ENCODE data around the gene LGALS9C. TPM values are rescaled to one million over a fixed set of nuclear protein-coding genes. Genes with fewer than 3 reads are reported as not detected.
"Not testable (repeated sequence)": the region's sequence is repeated elsewhere in the genome, so short reads cannot be mapped to it uniquely, and the experiment has no call there.

Gene LGALS9C
- polyA plus RNA-seq, 1 experiment, result 0.15 TPM

DNA sequence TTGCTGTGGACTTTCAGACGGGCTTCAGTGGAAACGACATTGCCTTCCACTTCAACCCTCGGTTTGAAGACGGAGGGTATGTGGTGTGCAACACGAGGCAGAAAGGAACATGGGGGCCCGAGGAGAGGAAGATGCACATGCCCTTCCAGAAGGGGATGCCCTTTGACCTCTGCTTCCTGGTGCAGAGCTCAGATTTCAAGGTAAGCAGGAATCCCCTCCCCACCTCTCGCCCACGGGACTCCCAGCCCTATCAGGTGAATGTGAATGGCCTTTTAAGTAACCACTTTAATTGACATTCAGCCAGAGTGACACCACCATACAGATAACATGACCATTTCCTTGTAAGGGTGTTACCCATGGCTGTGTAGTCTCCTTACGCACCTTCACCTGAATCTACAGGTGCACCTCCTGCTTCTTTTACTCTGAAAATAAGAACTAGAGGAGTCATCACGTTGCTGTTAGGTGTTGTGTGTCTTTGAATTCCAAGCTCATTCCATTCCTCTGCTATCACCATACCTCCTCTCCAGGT lies 9.4 kb downstream of the LGALS9C start:
- DNase-seq (ENCODE audit: low read depth); H3K4me3 ChIP-seq (ENCODE audit: low read depth, low read length); H3K36me3 ChIP-seq (ENCODE audit: control insufficient read depth, insufficient read depth, low read length); POLR2A ChIA-PET; CTCF ChIA-PET; H3K27me3 ChIP-seq (ENCODE audit: control insufficient read depth, insufficient read depth, low read length): not testable (repeated sequence)

DNA sequence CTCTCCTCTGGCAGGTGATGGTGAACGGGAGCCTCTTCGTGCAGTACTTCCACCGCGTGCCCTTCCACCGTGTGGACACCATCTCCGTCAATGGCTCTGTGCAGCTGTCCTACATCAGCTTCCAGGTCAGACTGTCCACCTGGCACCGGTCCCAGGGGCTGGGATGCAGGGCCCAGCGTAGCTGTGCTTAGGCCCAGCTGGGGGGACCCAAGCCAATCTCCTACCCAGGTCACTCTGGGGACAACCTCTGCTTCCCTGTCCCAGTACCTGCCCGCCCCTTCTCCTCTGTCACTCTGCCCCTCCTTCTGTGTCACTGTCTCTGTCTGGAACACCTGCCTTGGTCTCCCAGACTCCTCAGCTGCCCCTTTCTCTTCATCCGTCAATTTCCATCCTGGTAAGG lies 11.0 kb downstream of the LGALS9C start:
- DNase-seq (ENCODE audit: low read depth); POLR2A ChIA-PET: not testable (repeated sequence)

DNA sequence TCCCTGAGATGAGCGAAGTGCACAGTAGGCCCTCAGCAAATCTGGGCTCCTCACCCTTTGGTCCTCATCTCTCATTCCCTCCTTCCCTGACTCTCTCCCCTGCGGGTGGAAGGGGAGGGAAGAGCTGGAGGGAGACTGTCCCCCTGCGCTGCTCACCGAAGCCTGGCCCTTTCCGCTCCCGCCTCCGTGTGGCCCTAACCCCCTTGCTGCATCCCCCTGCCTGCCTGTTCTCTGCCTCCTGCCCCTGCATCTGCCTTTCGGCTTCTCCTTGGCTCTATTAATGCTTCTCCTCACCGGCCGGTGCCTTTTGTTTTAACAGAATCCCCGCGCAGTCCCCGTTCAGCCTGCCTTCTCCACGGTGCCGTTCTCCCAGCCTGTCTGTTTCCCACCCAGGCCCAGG lies 12.0 kb downstream of the LGALS9C start:
- DNase-seq (ENCODE audit: low read depth); H3K4me3 ChIP-seq (ENCODE audit: low read depth, low read length); H3K27me3 ChIP-seq (ENCODE audit: control insufficient read depth, insufficient read depth, low read length); POLR2A ChIA-PET; CTCF ChIA-PET; H3K36me3 ChIP-seq (ENCODE audit: control insufficient read depth, insufficient read depth, low read length): not testable (repeated sequence)

More for the DNA sequence above, 11.0 kb downstream of the LGALS9C start:
- H3K27me3 ChIP-seq (ENCODE audit: control insufficient read depth, insufficient read depth, low read length); H3K4me3 ChIP-seq (ENCODE audit: low read depth, low read length); CTCF ChIA-PET; H3K36me3 ChIP-seq (ENCODE audit: control insufficient read depth, insufficient read depth, low read length): not testable (repeated sequence)

DNA sequence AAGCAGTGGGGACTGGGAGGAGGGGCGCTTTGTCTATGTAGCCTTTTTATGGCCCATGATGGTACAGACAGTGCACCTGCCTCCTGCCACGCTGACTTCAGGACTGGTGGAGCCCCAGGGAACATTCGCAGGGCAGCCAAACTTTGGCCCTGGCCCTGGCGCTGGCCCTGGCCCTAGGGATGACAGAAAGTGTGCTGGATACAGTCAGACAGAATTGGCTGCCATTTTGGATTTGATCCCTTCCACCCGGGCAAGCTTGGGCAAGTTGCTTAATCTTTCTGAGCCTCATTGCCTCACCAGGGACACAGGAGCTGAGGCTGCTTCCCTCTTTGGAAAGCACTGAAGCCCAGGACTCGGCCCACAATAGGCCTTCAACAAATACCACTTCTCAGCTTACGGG lies 13.4 kb downstream of the LGALS9C start:
- H3K36me3 ChIP-seq (ENCODE audit: control insufficient read depth, insufficient read depth, low read length); CTCF ChIA-PET; DNase-seq (ENCODE audit: low read depth); POLR2A ChIA-PET; H3K4me3 ChIP-seq (ENCODE audit: low read depth, low read length); H3K27me3 ChIP-seq (ENCODE audit: control insufficient read depth, insufficient read depth, low read length): not testable (repeated sequence)

DNA sequence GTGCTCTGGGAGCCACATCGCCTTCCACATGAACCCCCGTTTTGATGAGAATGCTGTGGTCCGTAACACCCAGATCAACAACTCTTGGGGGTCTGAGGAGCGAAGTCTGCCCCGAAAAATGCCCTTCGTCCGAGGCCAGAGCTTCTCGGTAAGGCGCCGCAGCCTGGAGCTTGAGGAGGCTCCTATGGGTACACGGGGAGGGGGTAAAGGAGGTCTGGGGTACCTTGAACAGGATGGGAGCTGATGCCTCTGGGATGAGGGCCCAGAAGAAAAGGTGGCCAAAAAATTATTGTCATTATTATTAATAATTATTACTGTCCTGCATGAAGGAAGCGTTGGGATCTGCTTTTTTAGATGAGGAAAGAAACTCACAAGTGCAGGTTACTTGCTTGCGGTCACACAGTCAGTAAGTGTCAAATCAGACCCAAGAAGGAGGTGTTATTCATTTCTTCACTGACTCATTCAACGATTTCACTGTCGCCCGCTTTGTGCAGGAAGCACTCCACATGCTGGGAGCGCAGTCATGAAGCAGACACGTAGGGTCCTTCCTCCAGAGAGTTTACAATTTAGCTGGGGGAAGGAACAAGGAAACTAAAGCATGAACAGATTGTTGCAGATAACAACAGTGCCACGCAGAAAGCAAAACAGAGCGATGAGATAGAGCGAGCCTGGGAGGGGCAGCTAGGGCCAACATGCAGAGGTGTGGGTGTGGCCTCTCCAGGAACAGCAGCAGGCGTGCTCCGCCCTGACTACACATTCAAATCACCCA lies 16.3 kb downstream of the LGALS9C start:
- H3K4me3 ChIP-seq (ENCODE audit: low read depth, low read length); H3K27me3 ChIP-seq (ENCODE audit: control insufficient read depth, insufficient read depth, low read length); CTCF ChIA-PET; DNase-seq (ENCODE audit: low read depth); H3K36me3 ChIP-seq (ENCODE audit: control insufficient read depth, insufficient read depth, low read length); POLR2A ChIA-PET: not testable (repeated sequence)

DNA sequence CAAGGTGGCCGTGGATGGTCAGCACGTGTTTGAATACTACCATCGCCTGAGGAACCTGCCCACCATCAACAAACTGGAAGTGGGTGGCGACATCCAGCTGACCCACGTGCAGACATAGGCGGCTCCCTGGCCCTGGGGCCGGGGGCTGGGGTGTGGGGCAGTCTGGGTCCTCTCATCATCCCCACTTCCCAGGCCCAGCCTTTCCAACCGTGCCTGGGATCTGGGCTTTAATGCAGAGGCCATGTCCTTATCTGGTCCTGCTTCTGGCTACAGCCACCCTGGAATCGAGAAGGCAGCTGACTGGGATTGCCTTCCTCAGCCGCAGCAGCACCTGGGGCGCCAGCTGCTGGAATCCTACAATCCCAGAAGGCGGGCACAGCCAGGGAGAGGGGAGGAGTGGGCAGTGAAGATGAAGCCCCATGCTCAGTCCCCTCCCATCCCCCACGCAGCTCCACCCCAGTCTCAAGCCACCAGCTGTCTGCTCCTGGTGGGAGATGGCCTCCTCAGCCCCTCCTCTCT lies 17.7 kb downstream of the LGALS9C start:
- DNase-seq (ENCODE audit: low read depth); H3K36me3 ChIP-seq (ENCODE audit: control insufficient read depth, insufficient read depth, low read length); CTCF ChIA-PET; H3K4me3 ChIP-seq (ENCODE audit: low read depth, low read length); H3K27me3 ChIP-seq (ENCODE audit: control insufficient read depth, insufficient read depth, low read length); POLR2A ChIA-PET: not testable (repeated sequence)

DNA sequence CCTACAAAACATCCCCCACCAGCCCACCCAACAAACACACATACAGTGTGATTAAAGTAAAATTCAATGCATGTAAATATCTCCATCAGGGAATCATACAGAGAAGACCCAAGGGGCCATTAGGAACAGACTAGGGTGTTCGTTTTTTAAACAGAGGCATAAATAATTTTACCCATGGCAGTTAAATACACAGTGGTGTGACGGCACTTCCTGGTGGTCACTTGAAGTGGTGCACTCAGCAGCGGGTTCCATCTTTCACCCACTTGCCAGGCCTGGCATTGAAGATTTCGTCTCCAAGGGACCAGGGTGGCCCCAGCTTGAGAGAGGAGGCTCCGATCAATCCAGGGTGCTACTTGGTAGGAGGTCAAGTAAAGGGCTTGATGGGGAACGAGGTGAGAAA lies 20.5 kb downstream of the LGALS9C start:
- H3K27me3 ChIP-seq (ENCODE audit: control insufficient read depth, insufficient read depth, low read length); DNase-seq (ENCODE audit: low read depth); H3K36me3 ChIP-seq (ENCODE audit: control insufficient read depth, insufficient read depth, low read length); POLR2A ChIA-PET; H3K4me3 ChIP-seq (ENCODE audit: low read depth, low read length): not testable (repeated sequence)
- CTCF ChIA-PET, result interaction anchor here (1.2 kb wide), 1 partner anchor 176 kb away, joined by 14 read pairs; no protein-coding TSS in a partner anchor
- TF ChIP-seq, protein P1, sequence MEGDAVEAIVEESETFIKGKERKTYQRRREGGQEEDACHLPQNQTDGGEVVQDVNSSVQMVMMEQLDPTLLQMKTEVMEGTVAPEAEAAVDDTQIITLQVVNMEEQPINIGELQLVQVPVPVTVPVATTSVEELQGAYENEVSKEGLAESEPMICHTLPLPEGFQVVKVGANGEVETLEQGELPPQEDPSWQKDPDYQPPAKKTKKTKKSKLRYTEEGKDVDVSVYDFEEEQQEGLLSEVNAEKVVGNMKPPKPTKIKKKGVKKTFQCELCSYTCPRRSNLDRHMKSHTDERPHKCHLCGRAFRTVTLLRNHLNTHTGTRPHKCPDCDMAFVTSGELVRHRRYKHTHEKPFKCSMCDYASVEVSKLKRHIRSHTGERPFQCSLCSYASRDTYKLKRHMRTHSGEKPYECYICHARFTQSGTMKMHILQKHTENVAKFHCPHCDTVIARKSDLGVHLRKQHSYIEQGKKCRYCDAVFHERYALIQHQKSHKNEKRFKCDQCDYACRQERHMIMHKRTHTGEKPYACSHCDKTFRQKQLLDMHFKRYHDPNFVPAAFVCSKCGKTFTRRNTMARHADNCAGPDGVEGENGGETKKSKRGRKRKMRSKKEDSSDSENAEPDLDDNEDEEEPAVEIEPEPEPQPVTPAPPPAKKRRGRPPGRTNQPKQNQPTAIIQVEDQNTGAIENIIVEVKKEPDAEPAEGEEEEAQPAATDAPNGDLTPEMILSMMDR (IDR thresholded peaks at IDR 0.05; ENCODE audit: insufficient read depth, low read depth, low read length), result peak; percentile 41

DNA sequence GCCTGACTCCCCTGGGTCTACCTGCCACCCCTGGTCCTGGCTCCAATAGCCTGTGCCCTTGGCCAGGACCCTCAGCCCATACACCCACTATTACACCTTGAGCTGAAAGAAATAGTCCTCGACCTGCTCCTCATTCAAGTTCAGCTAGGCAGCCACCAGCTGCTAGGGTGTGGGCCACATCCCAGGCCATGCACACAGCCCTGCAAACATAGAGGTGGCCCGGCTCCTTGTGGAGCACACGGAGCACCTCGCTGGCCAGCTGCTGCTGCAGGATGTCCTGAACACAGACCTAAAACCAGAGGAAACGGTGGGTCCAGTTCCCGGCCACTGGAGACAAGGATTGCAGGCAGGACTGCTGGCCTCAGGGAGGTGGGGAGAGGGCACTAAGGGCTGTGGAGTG lies 22.5 kb downstream of the LGALS9C start:
- CTCF ChIA-PET; POLR2A ChIA-PET; DNase-seq (ENCODE audit: low read depth); H3K4me3 ChIP-seq (ENCODE audit: low read depth, low read length); H3K27me3 ChIP-seq (ENCODE audit: control insufficient read depth, insufficient read depth, low read length); H3K36me3 ChIP-seq (ENCODE audit: control insufficient read depth, insufficient read depth, low read length): not testable (repeated sequence)

DNA sequence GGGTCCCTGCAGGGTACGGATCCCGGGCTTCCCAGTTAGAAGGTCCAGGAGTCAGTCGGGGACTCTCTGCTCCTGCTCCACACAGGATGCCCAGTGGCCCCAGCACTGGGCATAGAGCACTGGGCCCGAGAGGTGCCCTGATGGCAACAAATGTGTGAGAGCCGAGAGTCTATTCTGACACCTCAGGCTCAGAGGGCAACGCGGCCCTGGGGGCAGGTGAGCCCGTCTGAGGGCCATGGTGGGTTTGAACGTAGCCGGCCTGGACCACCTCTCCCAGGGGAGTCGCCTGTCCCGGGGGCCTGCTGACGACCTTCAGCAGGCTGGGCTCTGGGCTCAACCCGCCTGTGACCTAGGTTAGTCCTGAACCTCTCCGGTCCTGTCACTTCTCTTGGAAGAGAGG lies 23.2 kb downstream of the LGALS9C start:
- H3K4me3 ChIP-seq (ENCODE audit: low read depth, low read length); H3K36me3 ChIP-seq (ENCODE audit: control insufficient read depth, insufficient read depth, low read length); CTCF ChIA-PET; H3K27me3 ChIP-seq (ENCODE audit: control insufficient read depth, insufficient read depth, low read length); DNase-seq (ENCODE audit: low read depth); POLR2A ChIA-PET: not testable (repeated sequence)

DNA sequence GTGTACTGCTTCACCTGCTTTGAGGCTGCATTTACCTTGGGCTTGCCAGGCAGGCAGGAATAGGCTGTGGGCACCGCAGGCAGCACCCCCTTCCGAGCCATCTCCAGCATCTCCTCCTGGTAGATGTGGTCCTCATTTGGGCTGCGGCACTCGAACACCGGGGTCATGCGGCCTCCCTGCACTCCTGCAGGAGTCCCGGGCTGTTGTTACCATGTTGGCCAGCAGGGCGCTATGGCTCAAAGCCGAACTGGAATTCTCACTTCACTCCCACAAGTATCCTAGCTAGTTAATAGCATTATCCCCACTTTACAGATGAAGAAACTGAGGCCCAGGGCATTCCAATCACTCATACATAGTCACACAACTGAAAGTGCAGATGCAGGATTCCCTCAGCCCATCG lies 23.7 kb downstream of the LGALS9C start:
- DNase-seq (ENCODE audit: low read depth); POLR2A ChIA-PET; H3K27me3 ChIP-seq (ENCODE audit: control insufficient read depth, insufficient read depth, low read length); H3K36me3 ChIP-seq (ENCODE audit: control insufficient read depth, insufficient read depth, low read length); H3K4me3 ChIP-seq (ENCODE audit: low read depth, low read length); CTCF ChIA-PET: not testable (repeated sequence)

DNA sequence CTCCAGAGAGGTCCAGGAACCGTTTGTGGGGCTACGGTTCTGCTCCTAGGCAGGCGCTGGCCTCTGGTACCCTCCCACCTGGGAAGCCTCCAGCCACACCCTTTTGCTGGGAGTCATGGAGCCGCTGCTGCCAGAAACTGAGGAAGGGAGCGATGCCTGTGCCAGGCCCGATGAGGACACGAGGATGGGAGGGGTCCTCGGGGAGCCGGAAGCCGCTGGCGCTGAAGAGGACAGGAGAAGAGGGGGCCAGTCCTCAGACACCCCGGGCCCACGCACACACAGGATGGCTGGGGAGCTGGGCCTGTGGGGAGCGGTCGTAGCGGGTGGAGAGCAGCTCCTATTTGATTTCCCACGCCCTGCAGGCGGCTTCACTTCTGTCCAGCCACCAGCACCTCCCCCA lies 24.2 kb downstream of the LGALS9C start:
- H3K4me3 ChIP-seq (ENCODE audit: low read depth, low read length); DNase-seq (ENCODE audit: low read depth); CTCF ChIA-PET; H3K36me3 ChIP-seq (ENCODE audit: control insufficient read depth, insufficient read depth, low read length); POLR2A ChIA-PET; H3K27me3 ChIP-seq (ENCODE audit: control insufficient read depth, insufficient read depth, low read length): not testable (repeated sequence)

DNA sequence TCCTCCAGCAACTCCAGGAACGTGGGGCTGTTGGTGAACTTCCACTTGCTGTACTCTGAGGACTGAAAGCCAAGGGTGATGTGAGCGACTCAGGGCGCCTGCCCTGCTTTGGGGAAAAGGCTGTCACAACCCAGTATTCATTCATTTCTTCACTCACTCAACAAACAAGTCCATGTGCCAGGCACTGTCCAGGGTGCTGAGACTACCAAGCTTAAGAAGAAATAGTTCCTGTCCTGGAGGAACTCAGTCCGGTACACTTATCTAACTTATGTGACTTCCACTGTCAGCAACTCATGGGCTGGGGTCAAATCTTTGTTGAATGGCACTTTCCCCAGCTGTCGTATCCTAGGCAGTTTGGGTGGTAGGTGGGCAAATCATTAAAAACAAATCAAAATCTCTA lies 26.6 kb downstream of the LGALS9C start:
- H3K36me3 ChIP-seq (ENCODE audit: control insufficient read depth, insufficient read depth, low read length); CTCF ChIA-PET; H3K27me3 ChIP-seq (ENCODE audit: control insufficient read depth, insufficient read depth, low read length); DNase-seq (ENCODE audit: low read depth); H3K4me3 ChIP-seq (ENCODE audit: low read depth, low read length); POLR2A ChIA-PET: not testable (repeated sequence)

Measured in BJ (cell line).